ENCODE measurements around the gene HABP4. TPM values are rescaled to one million over a fixed set of nuclear protein-coding genes. Genes with fewer than 3 reads are reported as not detected.

The HABP4 gene
- polyA plus RNA-seq, 2 of the 4 experiments (the other 2 are of a cell fraction): 12.4 to 12.8 TPM

DNA sequence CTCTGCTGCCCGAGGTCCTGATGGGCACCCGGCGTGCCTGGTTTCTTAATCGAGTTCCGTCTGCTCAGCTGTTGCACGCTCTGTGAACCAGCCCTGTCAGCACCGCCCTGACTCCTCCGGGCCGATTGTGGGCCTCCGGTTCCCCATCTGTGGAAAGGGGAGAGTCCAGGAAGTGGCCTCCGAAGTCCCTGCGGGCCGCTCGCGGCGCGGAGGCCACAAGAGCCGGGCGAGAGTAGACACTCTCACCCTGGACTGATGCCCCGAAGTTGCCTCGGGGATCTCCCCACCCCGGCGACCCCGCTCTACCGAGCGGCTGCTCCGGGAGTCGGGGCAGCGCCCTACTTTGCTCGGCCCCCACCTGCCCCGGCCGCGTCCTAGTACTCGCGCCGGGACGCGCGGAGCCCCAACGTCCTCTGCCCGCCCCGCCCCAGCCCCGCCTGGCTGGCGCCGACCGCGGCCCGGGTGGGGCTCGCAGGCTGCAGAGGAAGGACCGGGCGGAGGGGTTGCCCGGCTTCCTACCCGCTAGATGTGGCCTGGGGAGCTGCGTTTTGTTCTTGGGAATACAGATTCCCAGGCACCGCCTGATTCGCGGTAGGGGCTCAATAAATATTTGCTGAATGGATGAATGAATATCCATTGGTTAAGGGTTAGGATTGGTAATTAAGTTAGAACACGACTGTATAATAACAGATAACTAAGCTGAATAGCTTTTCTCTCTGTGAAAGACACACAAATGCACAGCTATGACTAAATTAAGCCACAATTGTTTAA is 30.9 kb upstream of the HABP4 start:
- DNase-seq (ENCODE audit: low read depth in 1 of 2, low spot score in 1 of 2): peak; percentile 58 to 80
- peak overlapping the region; percentile 95 to 99 for H3K27ac ChIP-seq
- WGBS (ENCODE audit: missing lambda C conversion rate): under 1% methylated on average over 7 of the region's 58 CpGs
- POLR2A ChIA-PET: interaction anchor here (1.0 to 1.7 kb wide), 4 partner anchors 31 to 193 kb away, joined by 3 to 11 read pairs (median 7); partner anchors contain the start of gene HABP4
- peak overlapping the region; percentile 75 for H3K4me2 ChIP-seq
- no peak for FAIRE-seq
- CTCF ChIA-PET: interaction anchor here (0.6 kb wide), 1 partner anchor 25 kb away, joined by 3 read pairs; no protein-coding TSS in a partner anchor
- ATAC-seq: peak; percentile 67 to 69
- no peaks in the 10 kb centered on the region for H3K9me3 ChIP-seq
- TF ChIP-seq RARB (CRISPR knock-in tag; IDR thresholded peaks at IDR 0.05): no peak
- no peak for TF ChIP-seq HOXA7 (CRISPR knock-in tag; IDR thresholded peaks at IDR 0.05)
- TF ChIP-seq, protein P1, sequence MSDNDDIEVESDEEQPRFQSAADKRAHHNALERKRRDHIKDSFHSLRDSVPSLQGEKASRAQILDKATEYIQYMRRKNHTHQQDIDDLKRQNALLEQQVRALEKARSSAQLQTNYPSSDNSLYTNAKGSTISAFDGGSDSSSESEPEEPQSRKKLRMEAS (IDR thresholded peaks at IDR 0.05): peak; percentile 17
- TF ChIP-seq, protein P2, sequence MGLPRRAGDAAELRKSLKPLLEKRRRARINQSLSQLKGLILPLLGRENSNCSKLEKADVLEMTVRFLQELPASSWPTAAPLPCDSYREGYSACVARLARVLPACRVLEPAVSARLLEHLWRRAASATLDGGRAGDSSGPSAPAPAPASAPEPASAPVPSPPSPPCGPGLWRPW (IDR thresholded peaks at IDR 0.05): no peak
- TF ChIP-seq KDM1A (IDR thresholded peaks at IDR 0.05; ENCODE audit: low read depth): no peak
- TF ChIP-seq CBX8 (IDR thresholded peaks at IDR 0.05): no peak
- peak in 1 of 2 experiments; percentile 81; a peak in 3 of 5 replicates for TF ChIP-seq JUN (IDR thresholded peaks at IDR 0.05)
- TF ChIP-seq NPAS2 (CRISPR knock-in tag; IDR thresholded peaks at IDR 0.05; ENCODE audit: borderline replicate concordance): no peak
- TF ChIP-seq, protein P3, sequence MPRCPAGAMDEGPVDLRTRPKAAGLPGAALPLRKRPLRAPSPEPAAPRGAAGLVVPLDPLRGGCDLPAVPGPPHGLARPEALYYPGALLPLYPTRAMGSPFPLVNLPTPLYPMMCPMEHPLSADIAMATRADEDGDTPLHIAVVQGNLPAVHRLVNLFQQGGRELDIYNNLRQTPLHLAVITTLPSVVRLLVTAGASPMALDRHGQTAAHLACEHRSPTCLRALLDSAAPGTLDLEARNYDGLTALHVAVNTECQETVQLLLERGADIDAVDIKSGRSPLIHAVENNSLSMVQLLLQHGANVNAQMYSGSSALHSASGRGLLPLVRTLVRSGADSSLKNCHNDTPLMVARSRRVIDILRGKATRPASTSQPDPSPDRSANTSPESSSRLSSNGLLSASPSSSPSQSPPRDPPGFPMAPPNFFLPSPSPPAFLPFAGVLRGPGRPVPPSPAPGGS (IDR thresholded peaks at IDR 0.05): peak; percentile 23; the same call in 1 of the 3 replicates
- TF ChIP-seq BHLHE40 (IDR thresholded peaks at IDR 0.05; ENCODE audit: low read depth, low read length): no peak
- no peak; the same call in 1 of the 3 replicates for TF ChIP-seq SMC3 (IDR thresholded peaks at IDR 0.05)
- TF ChIP-seq CHD4 (IDR thresholded peaks at IDR 0.05; ENCODE audit: borderline replicate concordance): no peak
- TF ChIP-seq RNF2 (IDR thresholded peaks at IDR 0.05; ENCODE audit: borderline replicate concordance, low read depth): no peak
- peak; percentile 30 for TF ChIP-seq POLR2A (IDR thresholded peaks at IDR 0.05; ENCODE audit: low read length)
- no peak for TF ChIP-seq FOXS1 (CRISPR knock-in tag; IDR thresholded peaks at IDR 0.05)
- TF ChIP-seq, protein P4, sequence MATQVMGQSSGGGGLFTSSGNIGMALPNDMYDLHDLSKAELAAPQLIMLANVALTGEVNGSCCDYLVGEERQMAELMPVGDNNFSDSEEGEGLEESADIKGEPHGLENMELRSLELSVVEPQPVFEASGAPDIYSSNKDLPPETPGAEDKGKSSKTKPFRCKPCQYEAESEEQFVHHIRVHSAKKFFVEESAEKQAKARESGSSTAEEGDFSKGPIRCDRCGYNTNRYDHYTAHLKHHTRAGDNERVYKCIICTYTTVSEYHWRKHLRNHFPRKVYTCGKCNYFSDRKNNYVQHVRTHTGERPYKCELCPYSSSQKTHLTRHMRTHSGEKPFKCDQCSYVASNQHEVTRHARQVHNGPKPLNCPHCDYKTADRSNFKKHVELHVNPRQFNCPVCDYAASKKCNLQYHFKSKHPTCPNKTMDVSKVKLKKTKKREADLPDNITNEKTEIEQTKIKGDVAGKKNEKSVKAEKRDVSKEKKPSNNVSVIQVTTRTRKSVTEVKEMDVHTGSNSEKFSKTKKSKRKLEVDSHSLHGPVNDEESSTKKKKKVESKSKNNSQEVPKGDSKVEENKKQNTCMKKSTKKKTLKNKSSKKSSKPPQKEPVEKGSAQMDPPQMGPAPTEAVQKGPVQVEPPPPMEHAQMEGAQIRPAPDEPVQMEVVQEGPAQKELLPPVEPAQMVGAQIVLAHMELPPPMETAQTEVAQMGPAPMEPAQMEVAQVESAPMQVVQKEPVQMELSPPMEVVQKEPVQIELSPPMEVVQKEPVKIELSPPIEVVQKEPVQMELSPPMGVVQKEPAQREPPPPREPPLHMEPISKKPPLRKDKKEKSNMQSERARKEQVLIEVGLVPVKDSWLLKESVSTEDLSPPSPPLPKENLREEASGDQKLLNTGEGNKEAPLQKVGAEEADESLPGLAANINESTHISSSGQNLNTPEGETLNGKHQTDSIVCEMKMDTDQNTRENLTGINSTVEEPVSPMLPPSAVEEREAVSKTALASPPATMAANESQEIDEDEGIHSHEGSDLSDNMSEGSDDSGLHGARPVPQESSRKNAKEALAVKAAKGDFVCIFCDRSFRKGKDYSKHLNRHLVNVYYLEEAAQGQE (IDR thresholded peaks at IDR 0.05): no peak; the same call in 1 of the 2 replicates
- TF ChIP-seq, protein P5, sequence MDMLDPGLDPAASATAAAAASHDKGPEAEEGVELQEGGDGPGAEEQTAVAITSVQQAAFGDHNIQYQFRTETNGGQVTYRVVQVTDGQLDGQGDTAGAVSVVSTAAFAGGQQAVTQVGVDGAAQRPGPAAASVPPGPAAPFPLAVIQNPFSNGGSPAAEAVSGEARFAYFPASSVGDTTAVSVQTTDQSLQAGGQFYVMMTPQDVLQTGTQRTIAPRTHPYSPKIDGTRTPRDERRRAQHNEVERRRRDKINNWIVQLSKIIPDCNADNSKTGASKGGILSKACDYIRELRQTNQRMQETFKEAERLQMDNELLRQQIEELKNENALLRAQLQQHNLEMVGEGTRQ (IDR thresholded peaks at IDR 0.05): no peak
- no peak for TF ChIP-seq EP300 (IDR thresholded peaks at IDR 0.05)
- peak; percentile 37; the same call in 1 of the 2 replicates for TF ChIP-seq PHF8 (IDR thresholded peaks at IDR 0.05; ENCODE audit: borderline replicate concordance, low read depth)
- no peak for TF ChIP-seq CBX2 (IDR thresholded peaks at IDR 0.05; ENCODE audit: borderline replicate concordance, low read depth)
- no peak for TF ChIP-seq MAFK (IDR thresholded peaks at IDR 0.05; ENCODE audit: partially characterized antibody)
- TF ChIP-seq, protein P6, sequence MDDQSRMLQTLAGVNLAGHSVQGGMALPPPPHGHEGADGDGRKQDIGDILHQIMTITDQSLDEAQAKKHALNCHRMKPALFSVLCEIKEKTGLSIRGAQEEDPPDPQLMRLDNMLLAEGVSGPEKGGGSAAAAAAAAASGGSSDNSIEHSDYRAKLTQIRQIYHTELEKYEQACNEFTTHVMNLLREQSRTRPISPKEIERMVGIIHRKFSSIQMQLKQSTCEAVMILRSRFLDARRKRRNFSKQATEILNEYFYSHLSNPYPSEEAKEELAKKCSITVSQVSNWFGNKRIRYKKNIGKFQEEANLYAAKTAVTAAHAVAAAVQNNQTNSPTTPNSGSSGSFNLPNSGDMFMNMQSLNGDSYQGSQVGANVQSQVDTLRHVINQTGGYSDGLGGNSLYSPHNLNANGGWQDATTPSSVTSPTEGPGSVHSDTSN (IDR thresholded peaks at IDR 0.05): 0 out of 2 replicates have a peak, but pooled peaks have one; percentile 45
- no peak for TF ChIP-seq KDM5A (IDR thresholded peaks at IDR 0.05)
- no peak for TF ChIP-seq EHMT2 (IDR thresholded peaks at IDR 0.05; ENCODE audit: low read depth)
- TF ChIP-seq, protein P7, sequence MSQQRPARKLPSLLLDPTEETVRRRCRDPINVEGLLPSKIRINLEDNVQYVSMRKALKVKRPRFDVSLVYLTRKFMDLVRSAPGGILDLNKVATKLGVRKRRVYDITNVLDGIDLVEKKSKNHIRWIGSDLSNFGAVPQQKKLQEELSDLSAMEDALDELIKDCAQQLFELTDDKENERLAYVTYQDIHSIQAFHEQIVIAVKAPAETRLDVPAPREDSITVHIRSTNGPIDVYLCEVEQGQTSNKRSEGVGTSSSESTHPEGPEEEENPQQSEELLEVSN (IDR thresholded peaks at IDR 0.05; ENCODE audit: borderline replicate concordance, low read depth): no peak
- TF ChIP-seq SREBF2 (IDR thresholded peaks at IDR 0.05): no peak
- TF ChIP-seq, protein P8, sequence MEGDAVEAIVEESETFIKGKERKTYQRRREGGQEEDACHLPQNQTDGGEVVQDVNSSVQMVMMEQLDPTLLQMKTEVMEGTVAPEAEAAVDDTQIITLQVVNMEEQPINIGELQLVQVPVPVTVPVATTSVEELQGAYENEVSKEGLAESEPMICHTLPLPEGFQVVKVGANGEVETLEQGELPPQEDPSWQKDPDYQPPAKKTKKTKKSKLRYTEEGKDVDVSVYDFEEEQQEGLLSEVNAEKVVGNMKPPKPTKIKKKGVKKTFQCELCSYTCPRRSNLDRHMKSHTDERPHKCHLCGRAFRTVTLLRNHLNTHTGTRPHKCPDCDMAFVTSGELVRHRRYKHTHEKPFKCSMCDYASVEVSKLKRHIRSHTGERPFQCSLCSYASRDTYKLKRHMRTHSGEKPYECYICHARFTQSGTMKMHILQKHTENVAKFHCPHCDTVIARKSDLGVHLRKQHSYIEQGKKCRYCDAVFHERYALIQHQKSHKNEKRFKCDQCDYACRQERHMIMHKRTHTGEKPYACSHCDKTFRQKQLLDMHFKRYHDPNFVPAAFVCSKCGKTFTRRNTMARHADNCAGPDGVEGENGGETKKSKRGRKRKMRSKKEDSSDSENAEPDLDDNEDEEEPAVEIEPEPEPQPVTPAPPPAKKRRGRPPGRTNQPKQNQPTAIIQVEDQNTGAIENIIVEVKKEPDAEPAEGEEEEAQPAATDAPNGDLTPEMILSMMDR (IDR thresholded peaks at IDR 0.05): no peak
- peak; percentile 7 to 31; a peak in 1 of 5 replicates for TF ChIP-seq RAD21 (conservative IDR thresholded peaks at IDR 0.05 in 1 of 2, IDR thresholded peaks at IDR 0.05 in 1 of 2)
- peak overlapping the region; percentile 90 for H3K4me3 ChIP-seq
- peaks cover 25% of the 10 kb centered on the region for H3K4me1 ChIP-seq

All from A549 (cell line).